ENCODE results near the gene CAT. TPM values are rescaled to one million over a fixed set of nuclear protein-coding genes. Genes with fewer than 3 reads are reported as not detected.

Gene CAT
- total RNA-seq, 8 experiments from 2014 or later = 12.2 to 59.6 (median 29.7) TPM

GRCh38 chr11:34476849-34477248 is 38.1 kb downstream of the CAT start:
- no peak overlapping the region for H3K27ac ChIP-seq
- in situ Hi-C loops (cut with MboI; ENCODE audit: low pct_unique_long_range_greater_than_20kb in 2 of 9, low sequenced_read_pairs in 9 of 9, unreplicated experiment in 9 of 9) = loop anchor here in 3 of 9 experiments (25.0 kb wide), 2 partner anchors 115 to 315 kb away; partner anchors contain the start of gene ABTB2 (in 2 of the 3)
- no peak for ATAC-seq (replicated peaks in 6 of 8)
- 80 to 100% (median 93%) methylated on average over 1 to 4 of the region's 4 CpGs; no CpG with 5 or more reads in 6 of the 10 experiments for WGBS, 10 experiments
- peaks cover 0 to 8% of the 10 kb centered on the region in 2 donors for H3K4me1 ChIP-seq (replicated peaks in 1 of 2)
- H3K4me3 ChIP-seq = no peak overlapping the region

GRCh38 chr11:34478845-34479663 is 40.3 kb downstream of the CAT start:
- Histone ChIP-seq H3K27ac (no peak overlapping the region), H3K4me3 (no peak overlapping the region), H3K4me1 (replicated peaks in 1 of 2) (peaks cover 0 to 8% of the 10 kb centered on the region in 2 donors)
- ATAC-seq (replicated peaks in 6 of 8) = no peak
- 19 to 92% (median 67%) methylated on average over 1 to 8 of the region's 8 CpGs; no CpG with 5 or more reads in 1 of the 10 experiments for WGBS, 10 experiments
- in situ Hi-C loops (cut with MboI; ENCODE audit: low pct_unique_long_range_greater_than_20kb in 2 of 9, low sequenced_read_pairs in 9 of 9, unreplicated experiment in 9 of 9) = loop anchor here in 3 of 9 experiments (25.0 kb wide), 2 partner anchors 117 to 317 kb away; partner anchors contain the start of gene ABTB2 (in 2 of the 3)

GRCh38 chr11:34480314-34480713 is 41.6 kb downstream of the CAT start:
- ATAC-seq (replicated peaks in 6 of 8) = no peak
- no peaks in the 10 kb centered on the region for H3K4me1 ChIP-seq (replicated peaks in 1 of 2)
- H3K27ac ChIP-seq = no peak overlapping the region
- H3K4me3 ChIP-seq = no peak overlapping the region
- WGBS, 10 experiments = 8 to 100% (median 30%) methylated on average over 1 to 3 of the region's 3 CpGs; no CpG with 5 or more reads in 4 of the 10 experiments
- in situ Hi-C loops (cut with MboI; ENCODE audit: low pct_unique_long_range_greater_than_20kb in 2 of 9, low sequenced_read_pairs in 9 of 9, unreplicated experiment in 9 of 9) = loop anchor here in 3 of 9 experiments (25.0 kb wide), 2 partner anchors 118 to 318 kb away; partner anchors contain the start of gene ABTB2 (in 2 of the 3)

DNA sequence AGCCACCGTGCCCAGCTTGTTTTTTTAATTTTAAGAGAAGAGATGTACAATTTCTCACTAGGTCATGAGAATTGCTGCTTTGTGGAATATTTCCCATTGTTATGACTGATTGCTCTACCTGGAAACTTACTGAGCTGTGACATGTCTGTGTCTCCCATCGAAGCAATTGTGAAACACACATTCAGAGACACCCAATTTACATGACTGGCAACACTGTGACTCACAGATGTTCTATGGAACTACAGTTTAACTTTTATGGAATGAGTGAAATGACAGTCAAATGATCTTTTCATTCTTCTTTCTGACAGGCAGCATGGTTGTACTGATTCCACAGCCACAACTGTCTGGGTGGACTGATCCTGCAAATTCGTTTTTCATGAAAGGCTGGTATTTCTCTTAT is 42.6 kb downstream of the CAT start:
- Histone ChIP-seq H3K4me1 (replicated peaks in 1 of 2) (no peaks in the 10 kb centered on the region), H3K4me3 (no peak overlapping the region), H3K27ac (no peak overlapping the region)
- in situ Hi-C loops (cut with MboI; ENCODE audit: low pct_unique_long_range_greater_than_20kb in 2 of 9, low sequenced_read_pairs in 9 of 9, unreplicated experiment in 9 of 9) = loop anchor here in 3 of 9 experiments (25.0 kb wide), 2 partner anchors 119 to 319 kb away; partner anchors contain the start of gene ABTB2 (in 2 of the 3)
- WGBS, 10 experiments = 0 to 67% (median 48%) methylated on average over 1 to 3 of the region's 3 CpGs; no CpG with 5 or more reads in 5 of the 10 experiments
- peak in 2 of 8 experiments; percentile 32 to 64 for ATAC-seq (replicated peaks in 6 of 8)

- ATAC-seq (replicated peaks in 6 of 8) = peak in 3 of 8 experiments; percentile 27 to 93 (median 38)
- in situ Hi-C loops (cut with MboI; ENCODE audit: low pct_unique_long_range_greater_than_20kb in 2 of 9, low sequenced_read_pairs in 9 of 9, unreplicated experiment in 9 of 9) = loop anchor here in 3 of 9 experiments (25.0 kb wide), 2 partner anchors 121 to 321 kb away; partner anchors contain the start of gene ABTB2 (in 2 of the 3)
- Histone ChIP-seq H3K4me1 (replicated peaks in 1 of 2) (no peaks in the 10 kb centered on the region), H3K27ac (no peak overlapping the region), H3K4me3 (no peak overlapping the region)
- 43 to 93% (median 69%) methylated on average over 1 to 7 of the region's 9 CpGs; no CpG with 5 or more reads in 5 of the 10 experiments for WGBS, 10 experiments
Observed at GRCh38 chr11:34483106-34483874, 44.6 kb downstream of the CAT start.

DNA sequence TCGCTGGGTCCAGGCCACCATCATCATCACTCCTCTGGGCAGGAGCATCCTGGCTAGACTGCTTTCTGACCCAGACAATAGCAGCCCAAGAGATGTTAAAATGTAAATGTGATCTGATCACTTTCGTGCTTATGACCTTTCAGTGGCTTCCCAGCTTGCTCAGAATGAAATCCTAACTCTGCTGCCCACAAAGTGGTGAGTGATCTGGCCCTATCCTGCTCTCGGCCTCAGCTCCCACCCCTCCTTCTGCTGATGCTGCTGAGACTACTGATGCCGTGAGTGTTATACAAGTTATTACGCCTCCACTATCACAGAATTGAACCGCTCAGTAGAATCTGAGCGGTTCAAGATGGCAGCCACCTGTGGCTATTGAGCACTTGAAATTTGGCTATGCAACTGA is 48.7 kb downstream of the CAT start:
- WGBS, 10 experiments = 67 to 100% (median 84%) methylated on average over 3 to 6 of the region's 7 CpGs; no CpG with 5 or more reads in 4 of the 10 experiments
- in situ Hi-C loops (cut with MboI; ENCODE audit: low pct_unique_long_range_greater_than_20kb in 2 of 9, low sequenced_read_pairs in 9 of 9, unreplicated experiment in 9 of 9) = loop anchor here in 3 of 9 experiments (25.0 kb wide), 2 partner anchors 125 to 325 kb away; partner anchors contain the start of gene ABTB2 (in 2 of the 3)
- Histone ChIP-seq H3K27ac (no peak overlapping the region), H3K4me1 (replicated peaks in 1 of 2) (no peaks in the 10 kb centered on the region), H3K4me3 (no peak overlapping the region)
- ATAC-seq (replicated peaks in 6 of 8) = no peak

DNA sequence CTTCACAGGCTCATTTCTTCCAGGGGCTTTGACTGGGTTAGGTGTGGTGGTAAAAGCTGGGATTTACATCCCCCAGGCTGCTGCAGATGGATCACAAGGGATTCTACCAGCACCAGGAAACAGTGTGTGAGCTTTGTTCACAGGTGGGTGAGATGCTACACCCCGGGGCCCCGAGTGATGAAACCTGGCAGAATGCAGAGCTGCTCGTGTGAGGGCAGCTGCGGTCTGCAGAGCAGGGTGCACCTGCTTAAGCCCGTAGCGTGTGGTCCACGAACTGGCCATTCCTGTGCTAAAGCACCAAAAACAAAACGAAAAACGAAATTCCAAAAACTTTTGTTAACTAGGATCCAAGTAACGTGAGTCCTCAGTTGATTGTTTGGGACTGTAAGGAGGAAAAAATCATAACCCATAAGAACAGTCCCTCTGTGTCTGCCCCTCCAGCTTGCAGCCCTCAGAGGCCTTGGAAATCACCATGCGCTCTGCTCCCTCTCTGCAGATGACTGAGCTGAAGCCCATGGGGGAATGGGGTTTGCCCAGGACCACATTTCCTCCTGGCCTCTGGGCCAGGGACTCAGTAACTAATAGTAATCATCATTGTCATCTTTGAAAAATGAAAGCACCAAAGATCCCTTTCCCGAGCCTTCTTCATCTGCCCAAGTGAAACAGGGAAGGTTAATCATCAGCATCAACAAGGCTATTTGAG is 50.3 kb downstream of the CAT start:
- in situ Hi-C loops (cut with MboI; ENCODE audit: low pct_unique_long_range_greater_than_20kb in 2 of 9, low sequenced_read_pairs in 9 of 9, unreplicated experiment in 9 of 9) = loop anchor here in 3 of 9 experiments (25.0 kb wide), 2 partner anchors 127 to 327 kb away; partner anchors contain the start of gene ABTB2 (in 2 of the 3)
- WGBS, 10 experiments = 57 to 100% (median 82%) methylated on average over 2 to 11 of the region's 12 CpGs; no CpG with 5 or more reads in 1 of the 10 experiments
- H3K27ac ChIP-seq = no peak overlapping the region
- ATAC-seq (replicated peaks in 6 of 8) = no peak
- no peaks in the 10 kb centered on the region for H3K4me1 ChIP-seq (replicated peaks in 1 of 2)
- no peak overlapping the region for H3K4me3 ChIP-seq

DNA sequence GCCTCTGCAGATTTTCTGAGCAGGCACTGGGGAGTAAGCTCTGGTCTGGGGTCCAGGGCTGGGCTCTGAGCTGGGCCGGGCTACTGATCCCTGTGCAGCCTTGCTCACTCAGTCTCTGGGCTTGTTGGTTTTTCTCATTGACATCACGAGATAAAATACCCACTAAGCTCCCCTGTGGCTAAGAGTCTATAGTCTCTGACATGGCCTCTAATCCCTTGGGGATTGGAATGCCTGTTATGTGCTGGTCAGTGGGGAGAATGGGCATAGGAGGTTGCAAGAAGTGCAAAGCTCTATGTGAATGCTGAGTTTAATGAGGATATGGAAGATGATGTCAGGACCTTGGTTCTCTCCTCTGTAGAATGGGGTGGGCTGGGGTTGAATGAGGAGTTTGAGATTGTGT is 51.6 kb downstream of the CAT start:
- no peak overlapping the region for H3K4me3 ChIP-seq
- ATAC-seq (replicated peaks in 6 of 8) = no peak
- in situ Hi-C loops (cut with MboI; ENCODE audit: low pct_unique_long_range_greater_than_20kb in 2 of 9, low sequenced_read_pairs in 9 of 9, unreplicated experiment in 9 of 9) = loop anchor here in 3 of 9 experiments (10.0 to 25.0 kb wide), 3 partner anchors 126 to 328 kb away; partner anchors contain the start of gene ABTB2 (in 2 of the 3)
- WGBS, 10 experiments = 48 to 83% (median 75%) methylated on average over 1 to 2 of the region's 2 CpGs; no CpG with 5 or more reads in 7 of the 10 experiments
- no peak overlapping the region for H3K27ac ChIP-seq
- H3K4me1 ChIP-seq (replicated peaks in 1 of 2) = no peaks in the 10 kb centered on the region

- H3K27ac ChIP-seq = no peak overlapping the region
- in situ Hi-C loops (cut with MboI; ENCODE audit: low pct_unique_long_range_greater_than_20kb in 2 of 9, low sequenced_read_pairs in 9 of 9, unreplicated experiment in 9 of 9) = loop anchor here in 3 of 9 experiments (10.0 to 25.0 kb wide), 3 partner anchors 128 to 331 kb away; partner anchors contain the start of gene ABTB2 (in 2 of the 3)
- WGBS, 10 experiments = 8 to 77% (median 29%) methylated on average over 1 to 8 of the region's 8 CpGs
- ATAC-seq (replicated peaks in 6 of 8) = peak in 5 of 8 experiments; percentile 44 to 72 (median 66)
- no peaks in the 10 kb centered on the region for H3K4me1 ChIP-seq (replicated peaks in 1 of 2)
- no peak overlapping the region for H3K4me3 ChIP-seq
Observed at GRCh38 chr11:34492806-34493414, 54.2 kb downstream of the CAT start.

DNA sequence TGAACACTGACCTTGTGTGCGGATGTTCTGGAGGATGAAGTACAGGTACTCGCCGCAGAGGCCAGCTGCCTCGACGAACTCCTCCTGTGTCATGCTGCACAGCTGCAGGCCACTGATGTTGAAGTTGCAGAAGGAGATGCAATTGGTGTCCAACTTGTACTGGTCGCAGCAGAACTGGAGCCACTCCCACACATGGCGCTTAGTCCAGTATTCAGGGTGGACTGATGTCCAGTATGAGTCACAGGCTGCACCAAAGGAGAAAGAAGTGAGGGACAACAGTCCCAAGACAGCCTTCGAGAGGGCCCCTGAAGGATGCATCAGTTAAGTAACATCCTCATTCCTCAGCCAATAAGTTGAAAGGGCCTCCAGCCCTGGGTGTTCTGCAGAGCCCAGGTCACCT is 54.7 kb downstream of the CAT start:
- 11 to 100% (median 71%) methylated on average over 1 to 8 of the region's 8 CpGs for WGBS, 10 experiments
- ATAC-seq (replicated peaks in 6 of 8) = peak in 2 of 8 experiments; percentile 85 to 90
- Histone ChIP-seq H3K27ac (no peak overlapping the region), H3K4me3 (no peak overlapping the region), H3K4me1 (replicated peaks in 1 of 2) (no peaks in the 10 kb centered on the region)
- in situ Hi-C loops (cut with MboI; ENCODE audit: low pct_unique_long_range_greater_than_20kb in 2 of 9, low sequenced_read_pairs in 9 of 9, unreplicated experiment in 9 of 9) = loop anchor here in 3 of 9 experiments (10.0 to 25.0 kb wide), 3 partner anchors 129 to 331 kb away; partner anchors contain the start of gene ABTB2 (in 2 of the 3)

GRCh38 chr11:34493926-34494595 is 55.3 kb downstream of the CAT start:
- no peak for ATAC-seq (replicated peaks in 6 of 8)
- H3K4me1 ChIP-seq (replicated peaks in 1 of 2) = no peaks in the 10 kb centered on the region
- WGBS, 10 experiments = 0 to 100% (median 60%) methylated on average over 1 to 4 of the region's 4 CpGs; no CpG with 5 or more reads in 1 of the 10 experiments
- no peak overlapping the region for H3K27ac ChIP-seq
- H3K4me3 ChIP-seq = no peak overlapping the region
- in situ Hi-C loops (cut with MboI; ENCODE audit: low pct_unique_long_range_greater_than_20kb in 2 of 9, low sequenced_read_pairs in 9 of 9, unreplicated experiment in 9 of 9) = loop anchor here in 3 of 9 experiments (10.0 to 25.0 kb wide), 3 partner anchors 129 to 332 kb away; partner anchors contain the start of gene ABTB2 (in 2 of the 3)

Measured in motor neuron (in vitro differentiated cells).